HUDEP-2 (cell line): ENCODE data around the gene CCDC102B.
A peak's percentile ranks its signal among the peaks of the same experiment; 100 is the strongest.
"Not testable (repeated sequence)": the region's sequence is repeated elsewhere in the genome, so short reads cannot be mapped to it uniquely, and the experiment has no call there.

Experiments
- DNase-seq, 76 experiments: peaks; one replicate each; lab custom pipeline; 2025; ENCODE audit not compliant: unreplicated experiment in 76 of 76; lab: John Stamatoyannopoulos, UW

The CCDC102B gene

DNA sequence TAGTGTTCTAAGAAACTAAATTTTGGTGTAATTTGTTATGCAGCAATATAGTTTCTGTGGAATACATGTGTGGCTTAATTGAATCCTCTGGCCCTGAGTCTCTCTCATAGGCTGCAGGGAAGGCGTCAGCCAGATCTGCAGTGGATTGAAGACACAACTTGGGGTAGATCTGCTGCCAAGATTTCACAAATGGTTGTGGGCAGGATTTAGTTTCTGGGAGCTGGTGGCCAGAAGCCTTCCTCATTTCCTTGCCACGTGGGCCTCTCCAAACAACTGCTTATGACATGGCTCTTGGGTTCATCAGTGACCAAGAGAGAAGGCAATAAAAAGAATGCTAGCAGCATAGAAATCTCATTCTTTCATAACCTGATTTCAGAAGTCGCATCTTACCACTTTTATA is 28.2 kb downstream of the CCDC102B start:
- no peak for DNase-seq

DNA sequence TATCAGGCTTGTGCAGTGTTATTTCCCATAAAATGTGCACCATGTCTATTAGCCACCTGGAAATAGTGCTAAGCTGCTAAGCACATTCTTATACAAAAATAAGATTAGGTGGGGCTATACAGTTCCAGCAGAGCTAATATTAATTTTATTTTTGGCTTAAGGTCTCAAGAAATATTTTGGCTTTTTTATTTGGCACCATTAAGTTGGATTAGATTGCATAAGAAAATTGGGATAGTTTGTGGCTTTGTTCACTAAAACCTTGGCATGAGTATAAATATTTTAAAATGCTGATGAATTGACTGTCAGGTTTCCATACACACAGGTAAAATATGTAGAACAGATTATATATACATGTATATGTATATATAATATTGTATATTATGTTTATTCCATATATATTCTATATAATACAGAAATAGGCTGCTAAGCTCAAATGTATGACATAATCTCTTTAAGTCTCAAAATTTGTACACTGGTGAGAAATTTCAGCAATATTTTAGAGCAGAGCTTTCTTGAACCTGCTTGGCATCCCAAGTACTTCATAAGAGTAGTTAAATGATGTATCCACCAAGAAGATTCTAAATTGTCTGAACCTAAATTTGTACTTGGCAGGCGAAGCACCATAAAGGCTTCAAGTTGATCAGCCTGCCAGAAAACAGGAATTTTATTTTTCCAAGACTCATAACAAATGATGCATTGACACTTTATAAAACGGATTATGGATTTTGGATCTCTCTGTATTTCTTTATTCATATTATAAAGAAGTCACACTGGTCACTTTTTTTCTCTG is 32.6 kb downstream of the CCDC102B start:
- no peak for DNase-seq

- no peak for DNase-seq
Measured at GRCh38 chr18:68833756-68834155, 35.9 kb downstream of the CCDC102B start.

- DNase-seq: no peak
Measured at GRCh38 chr18:68837665-68838451, 40.0 kb downstream of the CCDC102B start.

DNA sequence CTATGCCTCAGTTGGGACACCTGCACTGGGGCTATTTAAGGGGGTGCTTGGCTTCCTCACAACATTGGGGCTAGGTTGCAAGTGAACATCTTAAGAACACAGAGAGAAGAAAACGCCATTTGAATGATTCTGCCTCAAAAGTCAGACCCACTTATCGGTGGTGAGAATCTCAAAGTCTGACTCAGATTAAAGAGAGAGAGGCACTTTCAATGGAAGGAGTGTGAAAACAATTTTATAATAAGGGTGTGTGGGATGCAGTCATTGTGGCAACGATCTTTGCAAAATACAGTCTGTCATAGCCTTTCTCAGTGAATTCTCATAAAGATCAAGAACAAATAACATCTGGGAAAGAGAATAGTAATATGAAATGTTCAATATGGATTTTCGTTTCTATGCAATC is 41.8 kb downstream of the CCDC102B start:
- DNase-seq: peak in 2 of 76 experiments; percentile 8 to 26

GRCh38 chr18:68840554-68841263 is 42.8 kb downstream of the CCDC102B start:
- DNase-seq: no peak

GRCh38 chr18:68841301-68841700 is 43.4 kb downstream of the CCDC102B start:
- DNase-seq: no peak

- no peak for DNase-seq
Measured at GRCh38 chr18:68842951-68843350, 45.1 kb downstream of the CCDC102B start.

DNA sequence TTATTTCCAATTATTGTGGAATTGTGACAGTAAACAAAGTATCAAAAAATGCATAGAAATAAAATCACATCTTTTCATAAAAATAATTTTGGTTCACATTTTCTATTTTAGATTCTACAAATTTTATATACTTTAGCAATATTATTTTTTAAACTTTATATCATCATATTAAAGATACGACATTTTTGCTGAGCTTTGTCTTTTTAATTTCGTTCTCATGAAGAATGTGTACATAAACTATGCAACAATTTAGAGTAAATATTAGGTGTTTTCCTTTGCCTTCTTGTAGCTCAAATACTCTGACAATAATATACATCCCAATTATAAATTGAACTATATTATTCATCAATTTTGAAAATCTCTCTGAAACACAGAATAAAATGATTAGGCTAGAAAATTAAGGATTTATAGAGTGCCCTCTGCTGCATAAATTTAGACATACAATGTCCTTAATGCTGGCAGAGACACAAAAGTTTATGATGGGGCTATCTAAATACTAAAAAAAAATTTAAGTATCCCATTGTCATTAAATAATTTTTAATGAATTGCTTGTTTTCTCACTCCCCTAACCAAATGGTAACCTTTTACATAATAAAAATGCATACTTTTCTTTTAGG is 45.7 kb downstream of the CCDC102B start:
- DNase-seq: peak in 2 of 76 experiments; percentile 1 to 13

DNA sequence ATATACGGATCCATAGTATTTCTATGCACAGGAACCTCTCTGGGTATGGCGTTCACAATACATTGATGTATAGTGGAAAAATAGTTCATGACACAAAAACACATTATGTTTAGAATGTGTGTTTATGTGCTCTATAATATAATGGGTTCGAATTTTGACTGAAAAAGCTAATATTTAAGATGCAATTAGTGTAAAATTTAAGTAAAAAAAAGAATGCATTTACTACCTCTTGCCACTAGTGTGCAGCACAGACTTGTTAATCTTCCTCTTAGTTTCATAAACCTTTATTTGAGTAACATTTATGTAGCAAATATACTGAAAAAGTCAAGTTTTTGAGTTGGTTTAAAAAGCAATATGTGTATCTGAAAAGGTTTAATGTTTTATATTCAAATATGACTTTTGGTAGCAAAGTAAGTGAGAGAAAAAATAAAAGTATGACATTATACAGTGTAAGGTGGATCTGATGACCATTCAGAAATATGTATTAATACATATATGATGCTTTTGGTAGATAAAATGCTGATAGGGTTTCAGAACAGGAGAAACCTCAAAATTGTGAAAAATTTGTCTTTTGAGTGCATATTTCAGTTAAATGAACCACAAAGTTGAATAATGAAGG is 49.4 kb downstream of the CCDC102B start:
- DNase-seq: peak in 4 of 76 experiments; percentile 4 to 22 (median 8)

DNA sequence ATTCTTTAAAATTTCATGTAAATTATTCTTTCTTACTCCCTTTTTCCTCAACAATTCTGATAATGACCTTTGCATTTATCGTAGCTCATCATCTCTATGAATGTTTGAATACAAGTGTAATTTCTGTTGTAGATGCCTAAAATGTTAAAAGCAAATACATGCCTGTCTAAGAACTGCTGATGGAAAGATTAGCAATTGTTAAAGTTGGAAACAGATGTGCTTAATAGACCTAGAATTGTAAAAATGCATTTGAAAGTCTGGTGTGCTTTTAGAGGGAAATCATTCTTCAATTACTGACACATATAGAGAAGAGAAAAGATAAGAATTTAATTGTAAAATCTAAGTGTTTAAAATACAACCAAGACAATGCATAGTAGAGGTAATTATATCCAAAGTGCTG is 50.4 kb downstream of the CCDC102B start:
- DNase-seq: no peak

DNA sequence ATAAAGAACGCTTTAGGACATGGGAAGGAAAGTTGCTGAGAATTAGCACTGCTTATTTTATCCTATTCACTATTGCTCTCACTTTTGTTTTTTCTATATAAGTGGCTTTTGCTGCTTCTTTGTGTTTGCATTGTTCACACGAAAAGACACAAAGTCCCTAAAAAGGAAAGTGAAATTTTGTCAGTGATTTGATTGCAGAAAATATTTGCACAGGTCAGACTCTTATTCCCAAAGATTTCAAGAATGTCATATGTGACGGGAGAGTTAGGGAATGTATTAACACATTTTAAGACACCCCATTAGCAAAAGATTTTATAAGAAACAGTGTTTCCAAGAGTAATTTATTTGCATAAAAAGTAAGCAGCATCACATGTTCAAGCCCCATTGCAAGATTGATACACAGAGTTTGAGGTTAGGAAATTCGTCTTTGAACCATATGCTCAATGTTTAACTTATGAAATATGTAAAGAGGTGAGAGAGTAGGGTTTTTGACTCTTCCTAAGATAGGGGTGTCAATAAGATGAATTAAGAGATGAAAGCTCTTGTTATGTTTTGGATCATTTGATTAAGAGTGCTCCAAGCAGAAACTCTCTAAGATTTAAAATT is 57.0 kb downstream of the CCDC102B start:
- DNase-seq: no peak

- no peak for DNase-seq
Measured at GRCh38 chr18:68855491-68855890, 57.6 kb downstream of the CCDC102B start.

- no peak for DNase-seq
Measured at GRCh38 chr18:68861365-68861764, 63.5 kb downstream of the CCDC102B start.

DNA sequence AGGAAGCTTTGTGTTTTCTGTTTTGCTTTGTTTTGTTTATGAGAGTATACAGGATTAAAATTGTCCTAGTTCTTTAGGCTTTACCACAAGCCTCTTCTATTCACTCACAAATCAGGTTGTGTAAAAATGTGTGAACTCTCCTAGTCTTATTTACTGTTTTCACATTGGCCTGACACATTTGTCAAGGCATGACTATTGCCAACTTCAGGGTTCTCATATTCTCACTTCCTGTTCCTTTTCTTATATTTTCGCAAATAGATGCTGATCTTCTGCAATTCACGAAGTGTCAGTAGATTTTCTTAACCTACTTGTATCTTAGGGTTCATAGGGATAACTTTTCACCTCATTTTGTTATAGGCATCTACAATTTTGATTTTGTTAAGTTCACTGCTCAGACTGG is 67.1 kb downstream of the CCDC102B start:
- no peak for DNase-seq

DNA sequence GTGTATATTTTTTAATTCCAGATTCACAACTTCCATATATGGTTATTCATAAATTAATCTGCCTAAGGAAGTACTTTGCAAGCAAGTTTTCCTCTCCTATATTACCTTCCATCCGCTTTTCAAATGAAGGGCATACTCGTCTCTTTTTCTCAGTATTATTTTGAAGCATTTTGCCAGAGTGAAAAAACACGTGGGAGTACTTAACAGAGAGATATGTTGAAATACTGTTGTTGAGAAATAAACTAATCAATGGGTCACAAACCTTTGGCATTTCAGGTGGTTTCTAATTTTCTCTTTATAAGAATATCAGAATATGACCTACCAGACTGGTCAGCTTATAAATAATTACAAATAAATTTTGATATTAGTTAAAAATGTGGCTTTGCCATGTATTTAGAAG is 67.6 kb downstream of the CCDC102B start:
- no peak for DNase-seq

GRCh38 chr18:68873003-68873402 is 75.1 kb downstream of the CCDC102B start:
- DNase-seq: no peak

DNA sequence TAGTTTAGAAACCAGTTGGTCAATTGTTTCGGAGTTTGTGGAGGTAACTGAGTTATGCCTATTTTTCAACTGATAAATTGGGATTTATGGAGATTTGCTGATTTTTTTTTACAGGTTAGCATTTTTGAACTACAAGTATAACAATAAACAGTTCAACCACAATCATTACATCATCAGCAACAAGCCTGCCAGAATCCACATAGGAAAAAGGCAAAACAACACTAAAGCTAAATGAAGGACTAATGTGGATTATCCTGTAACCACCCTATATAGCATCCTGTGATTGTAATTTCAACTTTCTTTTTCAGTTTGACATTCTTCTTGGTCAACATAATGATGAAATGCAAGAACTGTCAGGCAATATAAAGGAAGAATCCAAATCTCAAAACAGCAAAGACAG is 76.5 kb downstream of the CCDC102B start:
- DNase-seq: no peak

- not testable (repeated sequence) for DNase-seq
Measured at GRCh38 chr18:68879947-68880346, 82.1 kb downstream of the CCDC102B start.

- DNase-seq: no peak
Measured at GRCh38 chr18:68887410-68887809, 89.5 kb downstream of the CCDC102B start.
